GM18951 (cell line): ENCODE measurements around the gene CA10.

Experiments
- POLR2A ChIP-seq: IDR thresholded peaks from 4 replicates; pipeline ENCODE4 v1.6.1; 2011; ENCODE audit warnings: mild to moderate bottlenecking; ENCODE audit not compliant: insufficient read length, insufficient read depth; ENCODE audit errors: extremely low read depth
- in situ Hi-C: fragments of 300-500 bp; cut with MboI; formaldehyde crosslinking; loops from one replicate; pipeline ENCODE4 v1.12.0; 2022; ENCODE audit warnings: low sequenced_read_pairs, mixed read lengths, inconsistent platforms; ENCODE audit not compliant: unreplicated experiment

The CA10 gene

GRCh38 chr17:52136166-52136565 lies 22.3 kb downstream of the CA10 start:
- TF ChIP-seq POLR2A: no peak
- in situ Hi-C loops: no loop called here

GRCh38 chr17:52134641-52135040 lies 23.9 kb downstream of the CA10 start:
- TF ChIP-seq POLR2A: no peak
- in situ Hi-C loops: no loop called here

GRCh38 chr17:52128721-52129120 lies 29.8 kb downstream of the CA10 start:
- TF ChIP-seq POLR2A: no peak
- in situ Hi-C loops: no loop called here

- in situ Hi-C loops: loop anchor here (25.0 kb wide), 1 partner anchor 363 kb away; no protein-coding TSS in a partner anchor
- TF ChIP-seq POLR2A: no peak
Measured at GRCh38 chr17:52124993-52125392, 33.5 kb downstream of the CA10 start.

- TF ChIP-seq POLR2A: no peak
- in situ Hi-C loops: loop anchor here (25.0 kb wide), 1 partner anchor 362 kb away; no protein-coding TSS in a partner anchor
Measured at GRCh38 chr17:52124561-52124960, 34.0 kb downstream of the CA10 start.

- in situ Hi-C loops: loop anchor here (25.0 kb wide), 1 partner anchor 358 kb away; no protein-coding TSS in a partner anchor
Measured at GRCh38 chr17:52120465-52120864, 38.0 kb downstream of the CA10 start.

GRCh38 chr17:52110923-52111581 lies 47.5 kb downstream of the CA10 start:
- no peak for TF ChIP-seq POLR2A
- in situ Hi-C loops: loop anchor here (25.0 kb wide), 1 partner anchor 349 kb away; no protein-coding TSS in a partner anchor

More at GRCh38 chr17:52120465-52120864, 38.0 kb downstream of the CA10 start:
- no peak for TF ChIP-seq POLR2A

GRCh38 chr17:52106638-52107261 lies 51.8 kb downstream of the CA10 start:
- no peak for TF ChIP-seq POLR2A
- in situ Hi-C loops: loop anchor here (25.0 kb wide), 1 partner anchor 344 kb away; no protein-coding TSS in a partner anchor

- no peak for TF ChIP-seq POLR2A
Measured at GRCh38 chr17:52106072-52106471, 52.4 kb downstream of the CA10 start.

GRCh38 chr17:52105591-52105990 lies 52.9 kb downstream of the CA10 start:
- TF ChIP-seq POLR2A: no peak
- in situ Hi-C loops: loop anchor here (25.0 kb wide), 1 partner anchor 343 kb away; no protein-coding TSS in a partner anchor

More at GRCh38 chr17:52106072-52106471, 52.4 kb downstream of the CA10 start:
- in situ Hi-C loops: loop anchor here (25.0 kb wide), 1 partner anchor 344 kb away; no protein-coding TSS in a partner anchor

GRCh38 chr17:52096056-52096455 lies 62.5 kb downstream of the CA10 start:
- in situ Hi-C loops: no loop called here
- no peak for TF ChIP-seq POLR2A

GRCh38 chr17:52084176-52084575 lies 74.3 kb downstream of the CA10 start:
- in situ Hi-C loops: no loop called here
- TF ChIP-seq POLR2A: no peak

- no peak for TF ChIP-seq POLR2A
- in situ Hi-C loops: no loop called here
Measured at GRCh38 chr17:52079496-52079895, 79.0 kb downstream of the CA10 start.

- no peak for TF ChIP-seq POLR2A
- in situ Hi-C loops: no loop called here
Measured at GRCh38 chr17:52071712-52072111, 86.8 kb downstream of the CA10 start.
